ENCODE measurements around the gene BPIFB3.

- TF ChIP-seq MAZ (IDR thresholded peaks at IDR 0.05; ENCODE audit: borderline replicate concordance, low read depth, low read length), result no peak
- TF ChIP-seq POLR2A (IDR thresholded peaks at IDR 0.05; ENCODE audit: low read depth, low read length), result no peak
- no peak for TF ChIP-seq CTCF (conservative IDR thresholded peaks at IDR 0.05; ENCODE audit: low read depth, low read length)
Measured at GRCh38 chr20:33014336-33015113, 39.2 kb upstream of the BPIFB3 start.

Measured in IMR-90 (cell line).